Erythroblast (primary cell): ENCODE results near the gene FBXO41.

Experiments
- GATA1 ChIP-seq: IDR thresholded peaks from 2 replicates; pipeline ENCODE4 v1.6.1; 2011; ENCODE audit warnings: low read depth, mild to moderate bottlenecking, control low read depth, low read length, moderate library complexity
- POLR2A ChIP-seq: IDR thresholded peaks from 2 replicates; pipeline ENCODE4 v1.6.1; 2011; ENCODE audit warnings: mild to moderate bottlenecking, low read length

GRCh38 chr2:73294239-73294638 is 10.0 kb upstream of the FBXO41 start:
- TF ChIP-seq POLR2A, result no peak
- TF ChIP-seq GATA1, result no peak
